ENCODE results near the gene PPID.
A peak's percentile ranks its signal among the peaks of the same experiment; 100 is the strongest.

DNA sequence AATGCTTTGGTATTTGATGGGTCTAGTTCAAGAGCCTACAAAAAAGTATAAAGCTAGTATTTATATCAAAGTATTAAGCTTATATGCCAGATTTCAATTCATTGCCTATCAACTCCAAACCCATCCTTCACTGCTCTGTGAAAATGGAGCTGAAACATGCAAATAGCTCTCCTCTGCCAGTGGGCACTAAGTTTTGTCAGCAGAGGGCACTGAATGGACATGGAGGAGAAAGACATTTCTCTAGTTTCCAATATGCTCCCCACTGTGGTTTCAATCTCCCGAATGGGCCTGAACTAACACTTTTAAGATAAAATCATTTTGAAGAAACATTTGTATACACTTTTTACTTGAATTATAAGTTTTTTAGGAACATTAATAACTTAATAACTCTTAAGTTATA lies 12.4 kb downstream of the PPID start:
- TF ChIP-seq, protein P1, sequence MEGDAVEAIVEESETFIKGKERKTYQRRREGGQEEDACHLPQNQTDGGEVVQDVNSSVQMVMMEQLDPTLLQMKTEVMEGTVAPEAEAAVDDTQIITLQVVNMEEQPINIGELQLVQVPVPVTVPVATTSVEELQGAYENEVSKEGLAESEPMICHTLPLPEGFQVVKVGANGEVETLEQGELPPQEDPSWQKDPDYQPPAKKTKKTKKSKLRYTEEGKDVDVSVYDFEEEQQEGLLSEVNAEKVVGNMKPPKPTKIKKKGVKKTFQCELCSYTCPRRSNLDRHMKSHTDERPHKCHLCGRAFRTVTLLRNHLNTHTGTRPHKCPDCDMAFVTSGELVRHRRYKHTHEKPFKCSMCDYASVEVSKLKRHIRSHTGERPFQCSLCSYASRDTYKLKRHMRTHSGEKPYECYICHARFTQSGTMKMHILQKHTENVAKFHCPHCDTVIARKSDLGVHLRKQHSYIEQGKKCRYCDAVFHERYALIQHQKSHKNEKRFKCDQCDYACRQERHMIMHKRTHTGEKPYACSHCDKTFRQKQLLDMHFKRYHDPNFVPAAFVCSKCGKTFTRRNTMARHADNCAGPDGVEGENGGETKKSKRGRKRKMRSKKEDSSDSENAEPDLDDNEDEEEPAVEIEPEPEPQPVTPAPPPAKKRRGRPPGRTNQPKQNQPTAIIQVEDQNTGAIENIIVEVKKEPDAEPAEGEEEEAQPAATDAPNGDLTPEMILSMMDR (IDR thresholded peaks at IDR 0.05) = peak in 1 of 5 experiments; percentile 10
- TF ChIP-seq EP300 (IDR thresholded peaks at IDR 0.05) = no peak
- TF ChIP-seq POLR2A (IDR thresholded peaks at IDR 0.05) = no peak
